PC-3 (cell line): ENCODE measurements around the gene SIL1. TPM values are rescaled to one million over a fixed set of nuclear protein-coding genes. Genes with fewer than 3 reads are reported as not detected.

Experiments used
- ATAC-seq: fragments of 200-7000 bp; cut with Tn5 transposase; 2 replicates; pipeline ENCODE4 v1.9.1; 2020; ENCODE audit warnings: mild to moderate bottlenecking, moderate library complexity
- BruUV-seq: library from RNA; stranded (reverse); fragments of 400-500 nt; replicated peaks from 2 replicates; lab custom pipeline; 2021; lab: Mats Ljungman, UMichigan
- CTCF ChIA-PET: fragments of 300-600 bp; sonication (Branson Sonifier 250); formaldehyde crosslinking; loops from one replicate; lab custom pipeline; 2022; ENCODE audit warnings: antibody characterized with exemption; lab: Charles Lee
- POLR2A ChIA-PET: fragments of 300-600 bp; sonication (Branson Sonifier 250); formaldehyde crosslinking; loops from one replicate; lab custom pipeline; 2022; ENCODE audit warnings: antibody characterized with exemption; ENCODE audit not compliant: unreplicated experiment; lab: Charles Lee
- DNase-seq: peaks from one replicate; pipeline ENCODE4 v3.0.0-alpha.2; 2015
- H2AFZ ChIP-seq: fragments of 300-600 bp; sonication (generic); 2 replicates; pipeline ENCODE4 v1.6.0; 2016; ENCODE audit warnings: antibody characterized with exemption, low read length
- H3F3A ChIP-seq: fragments of 300-600 bp; sonication (generic); one replicate; pipeline ENCODE4 v1.6.0; 2017; ENCODE audit warnings: antibody characterized with exemption, low read length, control low read depth, mild to moderate bottlenecking; ENCODE audit not compliant: unreplicated experiment
- H3K27ac ChIP-seq: fragments of 300-600 bp; sonication (generic); 2 replicates; pipeline ENCODE4 v1.5.1; 2016; ENCODE audit warnings: mild to moderate bottlenecking, low read length
- H3K27me3 ChIP-seq: fragments of 300-600 bp; sonication (generic); 2 replicates; pipeline ENCODE4 v1.6.1; 2016; ENCODE audit warnings: low read length, mixed read lengths
- H3K36me3 ChIP-seq: fragments of 300-600 bp; sonication (generic); 2 replicates; pipeline ENCODE4 v1.6.1; 2016; ENCODE audit warnings: low read depth, mixed run types, low read length, mixed read lengths
- H3K4me1 ChIP-seq: fragments of 300-600 bp; sonication (generic); 2 replicates; pipeline ENCODE4 v1.5.1; 2016; ENCODE audit warnings: low read length; ENCODE audit not compliant: insufficient read depth
- H3K4me2 ChIP-seq: fragments of 300-600 bp; sonication (generic); 2 replicates; pipeline ENCODE4 v1.6.0; 2016; ENCODE audit warnings: low read length
- H3K4me3 ChIP-seq: fragments of 300-600 bp; sonication (generic); 2 replicates; pipeline ENCODE4 v1.5.1; 2016; ENCODE audit warnings: mild to moderate bottlenecking, low read length, mixed read lengths
- H3K79me2 ChIP-seq: fragments of 300-600 bp; sonication (generic); 2 replicates; pipeline ENCODE4 v1.6.1; 2017; ENCODE audit warnings: low read length, mixed read lengths
- H3K9ac ChIP-seq: fragments of 300-600 bp; sonication (generic); 2 replicates; pipeline ENCODE4 v1.6.0; 2016; ENCODE audit warnings: mild to moderate bottlenecking, low read length
- H3K9me2 ChIP-seq: fragments of 300-600 bp; sonication (generic); replicated peaks from 2 replicates; pipeline ENCODE4 v1.6.1; 2016; ENCODE audit warnings: mixed run types, low read length, mixed read lengths
- H3K9me3 ChIP-seq: fragments of 300-600 bp; sonication (generic); 2 replicates; pipeline ENCODE4 v1.6.1; 2016; ENCODE audit warnings: low read length, mixed read lengths
- H4K20me1 ChIP-seq: fragments of 300-600 bp; sonication (generic); 2 replicates; pipeline ENCODE4 v1.6.1; 2016; ENCODE audit warnings: low read length, mixed read lengths
- EZH2 ChIP-seq: fragments of 300-600 bp; sonication (generic); IDR thresholded peaks from one replicate; pipeline ENCODE4 v1.6.1; 2017; ENCODE audit warnings: antibody characterized with exemption, mild to moderate bottlenecking, low read length; ENCODE audit not compliant: unreplicated experiment
- EZH2phosphoT487 ChIP-seq: fragments of 300-600 bp; sonication (generic); IDR thresholded peaks from 2 replicates; pipeline ENCODE4 v1.6.1; 2018; ENCODE audit warnings: mild to moderate bottlenecking, antibody characterized with exemption, low read length, borderline replicate concordance
- intact Hi-C: fragments of 100-400 bp; cut with micrococcal nuclease; formaldehyde crosslinking; loops from 2 replicates; pipeline ENCODE4 v1.9.0; 2023
- total RNA-seq: library from RNA; depleted of rRNA; stranded (reverse); fragments of >200 nt; gene quantifications from 2 replicates; pipeline ENCODE4 v1.2.3, GENCODE V29; 2014
- TF ChIP-seq, protein P1 (sequence below): fragments of 300-600 bp; sonication (generic); conservative IDR thresholded peaks from 2 replicates; pipeline ENCODE4 v1.5.1; 2017; ENCODE audit warnings: antibody characterized with exemption, low read depth, mild to moderate bottlenecking, low read length

SIL1 gene
- total RNA-seq, 1 experiment from 2014 or later = 7.9 TPM

DNA sequence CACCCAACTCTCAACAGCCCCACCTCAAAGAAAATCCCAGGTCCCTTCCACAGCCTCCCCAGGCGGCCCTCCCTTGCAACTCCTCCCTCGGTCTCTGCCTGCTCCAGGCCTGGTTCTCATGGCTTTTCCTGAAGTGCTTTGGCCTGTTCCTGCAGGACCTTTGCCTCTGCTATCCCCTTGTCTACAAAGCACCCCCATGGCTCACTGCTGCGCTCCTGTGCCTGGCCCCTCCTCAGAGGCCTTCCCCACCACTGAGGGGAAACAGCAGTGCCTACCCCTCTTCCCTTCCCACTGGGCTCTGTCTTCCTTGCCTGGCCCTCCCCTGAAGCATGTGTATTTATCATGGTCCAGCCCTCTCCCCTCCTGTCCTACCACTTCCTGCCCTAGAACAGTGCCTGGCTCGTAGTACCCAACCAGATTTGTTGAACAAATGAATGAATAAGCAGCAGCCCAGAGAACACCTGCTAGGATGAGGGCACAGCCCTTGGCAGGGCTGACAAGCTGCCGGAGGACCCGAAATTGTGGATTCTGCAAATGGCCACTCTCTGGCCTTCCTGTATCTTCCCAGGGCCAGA lies 254.5 kb downstream of the SIL1 start:
- ChIA-PET CTCF (no interaction called here), POLR2A (no interaction called here)
- no peak overlapping the region for H3K4me3 ChIP-seq
- BruUV-seq = no TSS peak
- no peak overlapping the region for H3K9ac ChIP-seq
- H3K9me2 ChIP-seq = no peaks in the 10 kb centered on the region
- no peaks in the 10 kb centered on the region for H3K36me3 ChIP-seq
- DNase-seq = no peak
- no peak for ATAC-seq
- no peaks in the 10 kb centered on the region for H3F3A ChIP-seq
- no peaks in the 10 kb centered on the region for H3K79me2 ChIP-seq
- no peaks in the 10 kb centered on the region for H3K27me3 ChIP-seq
- no peaks in the 10 kb centered on the region for H4K20me1 ChIP-seq
- intact Hi-C loops = no loop called here
- H3K27ac ChIP-seq = no peak overlapping the region
- no peak overlapping the region for H3K4me2 ChIP-seq
- H2AFZ ChIP-seq = no peak overlapping the region
- no peaks in the 10 kb centered on the region for H3K9me3 ChIP-seq
- no peak for TF ChIP-seq EZH2phosphoT487
- no peak for TF ChIP-seq EZH2
- TF ChIP-seq, protein P1, sequence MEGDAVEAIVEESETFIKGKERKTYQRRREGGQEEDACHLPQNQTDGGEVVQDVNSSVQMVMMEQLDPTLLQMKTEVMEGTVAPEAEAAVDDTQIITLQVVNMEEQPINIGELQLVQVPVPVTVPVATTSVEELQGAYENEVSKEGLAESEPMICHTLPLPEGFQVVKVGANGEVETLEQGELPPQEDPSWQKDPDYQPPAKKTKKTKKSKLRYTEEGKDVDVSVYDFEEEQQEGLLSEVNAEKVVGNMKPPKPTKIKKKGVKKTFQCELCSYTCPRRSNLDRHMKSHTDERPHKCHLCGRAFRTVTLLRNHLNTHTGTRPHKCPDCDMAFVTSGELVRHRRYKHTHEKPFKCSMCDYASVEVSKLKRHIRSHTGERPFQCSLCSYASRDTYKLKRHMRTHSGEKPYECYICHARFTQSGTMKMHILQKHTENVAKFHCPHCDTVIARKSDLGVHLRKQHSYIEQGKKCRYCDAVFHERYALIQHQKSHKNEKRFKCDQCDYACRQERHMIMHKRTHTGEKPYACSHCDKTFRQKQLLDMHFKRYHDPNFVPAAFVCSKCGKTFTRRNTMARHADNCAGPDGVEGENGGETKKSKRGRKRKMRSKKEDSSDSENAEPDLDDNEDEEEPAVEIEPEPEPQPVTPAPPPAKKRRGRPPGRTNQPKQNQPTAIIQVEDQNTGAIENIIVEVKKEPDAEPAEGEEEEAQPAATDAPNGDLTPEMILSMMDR = no peak
- H3K4me1 ChIP-seq = no peaks in the 10 kb centered on the region

DNA sequence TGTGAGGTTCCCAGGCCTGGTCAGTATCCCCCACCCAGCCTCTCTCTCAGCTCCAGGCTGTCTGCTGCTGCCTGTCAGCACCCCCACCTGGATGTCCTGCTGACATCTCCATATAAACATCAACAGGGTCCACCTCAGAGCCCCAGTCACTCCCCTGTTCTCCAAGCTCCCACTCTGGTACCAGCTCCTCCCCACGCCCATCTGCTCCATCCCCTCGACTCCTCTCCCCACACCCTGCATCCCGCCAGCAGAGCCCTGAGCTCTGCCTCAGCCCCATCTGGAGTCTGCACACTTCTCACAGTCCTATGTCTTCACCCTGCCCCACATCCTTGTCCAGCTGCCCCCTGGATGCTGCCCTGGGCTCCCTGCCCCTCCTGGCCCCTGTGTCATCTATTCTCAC lies 255.3 kb downstream of the SIL1 start:
- ChIA-PET CTCF (no interaction called here), POLR2A (no interaction called here)
- Histone ChIP-seq H3K27ac (no peak overlapping the region), H2AFZ (no peak overlapping the region), H3K27me3 (no peaks in the 10 kb centered on the region), H3F3A (no peaks in the 10 kb centered on the region), H3K9ac (no peak overlapping the region), H4K20me1 (no peaks in the 10 kb centered on the region), H3K4me2 (no peak overlapping the region), H3K79me2 (no peaks in the 10 kb centered on the region), H3K4me3 (no peak overlapping the region), H3K4me1 (no peaks in the 10 kb centered on the region), H3K9me3 (no peaks in the 10 kb centered on the region), H3K36me3 (no peaks in the 10 kb centered on the region), H3K9me2 (no peaks in the 10 kb centered on the region)
- intact Hi-C loops = no loop called here
- no peak for DNase-seq
- TF ChIP-seq, protein P1 = no peak
- TF ChIP-seq EZH2phosphoT487 = no peak
- no peak for ATAC-seq
- no TSS peak for BruUV-seq

DNA sequence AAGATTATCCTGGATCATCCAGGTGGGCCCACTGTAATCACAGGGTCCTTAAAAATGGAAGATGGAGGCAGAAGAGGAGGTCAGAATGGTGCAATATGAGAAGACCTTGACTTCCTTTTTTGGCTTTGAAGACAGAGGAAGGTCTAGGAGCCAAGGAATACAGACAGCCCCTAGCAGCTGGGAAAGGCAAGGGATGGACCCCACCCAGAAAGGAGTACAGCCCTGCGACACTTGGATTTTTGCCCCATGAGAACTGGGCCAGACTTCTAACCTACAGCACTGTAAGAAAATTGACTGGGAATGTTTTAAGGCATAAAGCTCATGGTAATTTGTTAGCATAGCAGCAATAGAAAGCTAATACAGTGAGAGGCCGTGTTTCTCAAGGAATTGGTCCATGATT lies 256.1 kb downstream of the SIL1 start:
- TF ChIP-seq, protein P1 = no peak
- TF ChIP-seq EZH2 = no peak
- no peak for TF ChIP-seq EZH2phosphoT487
- H3K36me3 ChIP-seq = no peaks in the 10 kb centered on the region
- H3F3A ChIP-seq = no peaks in the 10 kb centered on the region
- H3K4me1 ChIP-seq = no peaks in the 10 kb centered on the region
- H3K9me3 ChIP-seq = no peaks in the 10 kb centered on the region
- H3K79me2 ChIP-seq = no peaks in the 10 kb centered on the region
- H3K9me2 ChIP-seq = no peaks in the 10 kb centered on the region
- no peak for ATAC-seq
- intact Hi-C loops = no loop called here
- no TSS peak for BruUV-seq
- no peak overlapping the region for H3K27ac ChIP-seq
- no peaks in the 10 kb centered on the region for H4K20me1 ChIP-seq
- H3K27me3 ChIP-seq = no peaks in the 10 kb centered on the region
- H3K9ac ChIP-seq = no peak overlapping the region
- no peak overlapping the region for H3K4me2 ChIP-seq
- CTCF ChIA-PET = no interaction called here
- POLR2A ChIA-PET = no interaction called here
- no peak overlapping the region for H2AFZ ChIP-seq
- no peak for DNase-seq
- no peak overlapping the region for H3K4me3 ChIP-seq
